Bone marrow (tissue), 2 donors: ENCODE measurements around the gene CHD2.

Experiments used
- DNase-seq, 2 donors: peaks; one replicate each; lab custom pipeline; 2025; lab: John Stamatoyannopoulos, UW

CHD2 gene

GRCh38 chr15:92962914-92963313, 62.8 kb downstream of the CHD2 start:
- DNase-seq, result no peak

GRCh38 chr15:92963794-92964193, 63.7 kb downstream of the CHD2 start:
- no peak for DNase-seq

GRCh38 chr15:92968926-92969651, 69.0 kb downstream of the CHD2 start:
- DNase-seq, result no peak

- no peak for DNase-seq
These were observed 70.5 kb downstream of the CHD2 start for GRCh38 chr15:92970656-92971055.

- DNase-seq, result no peak
These were observed 71.0 kb downstream of the CHD2 start for GRCh38 chr15:92971081-92971480.

GRCh38 chr15:92971713-92972112, 71.6 kb downstream of the CHD2 start:
- no peak for DNase-seq

GRCh38 chr15:92974183-92974915, 74.2 kb downstream of the CHD2 start:
- no peak for DNase-seq

GRCh38 chr15:92979011-92979701, 79.0 kb downstream of the CHD2 start:
- no peak for DNase-seq

GRCh38 chr15:92981333-92981732, 81.2 kb downstream of the CHD2 start:
- no peak for DNase-seq

GRCh38 chr15:92984161-92984560, 84.0 kb downstream of the CHD2 start:
- DNase-seq, result no peak

- DNase-seq, result no peak
These were observed 89.3 kb downstream of the CHD2 start for GRCh38 chr15:92989470-92989869.

GRCh38 chr15:92990031-92990430, 89.9 kb downstream of the CHD2 start:
- DNase-seq, result no peak

GRCh38 chr15:92992720-92993119, 92.6 kb downstream of the CHD2 start:
- DNase-seq, result no peak

GRCh38 chr15:92997821-92998220, 97.7 kb downstream of the CHD2 start:
- DNase-seq, result no peak

GRCh38 chr15:93001156-93001555, 101.0 kb downstream of the CHD2 start:
- no peak for DNase-seq

GRCh38 chr15:93001881-93002280, 101.8 kb downstream of the CHD2 start:
- no peak for DNase-seq

- DNase-seq, result no peak
These were observed 105.0 kb downstream of the CHD2 start for GRCh38 chr15:93005133-93005532.

GRCh38 chr15:93007994-93008393, 107.9 kb downstream of the CHD2 start:
- no peak for DNase-seq

GRCh38 chr15:93012786-93013185, 112.7 kb downstream of the CHD2 start:
- DNase-seq, result no peak

GRCh38 chr15:93017526-93017925, 117.4 kb downstream of the CHD2 start:
- no peak for DNase-seq

- no peak for DNase-seq
These were observed 118.5 kb downstream of the CHD2 start for GRCh38 chr15:93018574-93018973.

GRCh38 chr15:93019090-93019489, 119.0 kb downstream of the CHD2 start:
- no peak for DNase-seq

- no peak for DNase-seq
These were observed 119.8 kb downstream of the CHD2 start for GRCh38 chr15:93019971-93020370.
